H1 (cell line): ENCODE results near the gene NTRK2. TPM values are rescaled to one million over a fixed set of nuclear protein-coding genes. Genes with fewer than 3 reads are reported as not detected.

Source experiments
- CEBPB ChIP-seq: IDR thresholded peaks from 2 replicates; pipeline ENCODE4 v1.6.1; 2012; ENCODE audit warnings: low read depth, low read length
- CHD7 ChIP-seq: fragments of 300-600 bp; sonication (generic); IDR thresholded peaks from 2 replicates; pipeline ENCODE4 v1.7.1; 2012; ENCODE audit warnings: low read length, moderate library complexity, mild to moderate bottlenecking, inconsistent platforms; ENCODE audit not compliant: insufficient replicate concordance
- PHF8 ChIP-seq: fragments of 200-600 bp; sonication (generic); conservative IDR thresholded peaks from 2 replicates; pipeline ENCODE4 v1.7.1; 2012; ENCODE audit warnings: low read depth, mild to moderate bottlenecking, inconsistent platforms, low read length, moderate library complexity
- RBBP5 ChIP-seq: IDR thresholded peaks from 2 replicates; pipeline ENCODE4 v1.7.1; 2012; ENCODE audit warnings: low read depth, mild to moderate bottlenecking, inconsistent platforms, low read length, moderate library complexity, borderline replicate concordance
- SP1 ChIP-seq: IDR thresholded peaks from 2 replicates; pipeline ENCODE4 v1.6.1; 2011; ENCODE audit warnings: low read depth, low read length
- polyA plus RNA-seq, 7 experiments: library from polyadenylated mRNA; depleted of rRNA in 3 of 7; stranded (reverse) in 5 of 7; unstranded in 2 of 7; fragments of >200 nt in 5 of 7; fragments of 200-250 nt in 2 of 7; gene quantifications; 1 replicate in 5 of 7; 2 replicates in 1 of 7; 4 replicates in 1 of 7; pipeline versions ENCODE4 v1.2.1 to v1.2.3, GENCODE V29; 2011 to 2013; ENCODE audit warnings: missing spikeins in 2 of 7, mixed read lengths in 2 of 7
- total RNA-seq: library from RNA; stranded (reverse); fragmentation: NEBNext Ultra II Directional; extraction: Animal tissue kit (Norgen Biotek cat#: 25700); gene quantifications from 2 replicates; pipeline ENCODE4 v1.2.1, GENCODE V29; 2021

The NTRK2 gene
- total and polyA plus RNA-seq, 2 of the 8 experiments (the other 6 are each of a cell fraction or from before 2014, with no cell fraction given): 0.03 to 0.04 TPM

DNA sequence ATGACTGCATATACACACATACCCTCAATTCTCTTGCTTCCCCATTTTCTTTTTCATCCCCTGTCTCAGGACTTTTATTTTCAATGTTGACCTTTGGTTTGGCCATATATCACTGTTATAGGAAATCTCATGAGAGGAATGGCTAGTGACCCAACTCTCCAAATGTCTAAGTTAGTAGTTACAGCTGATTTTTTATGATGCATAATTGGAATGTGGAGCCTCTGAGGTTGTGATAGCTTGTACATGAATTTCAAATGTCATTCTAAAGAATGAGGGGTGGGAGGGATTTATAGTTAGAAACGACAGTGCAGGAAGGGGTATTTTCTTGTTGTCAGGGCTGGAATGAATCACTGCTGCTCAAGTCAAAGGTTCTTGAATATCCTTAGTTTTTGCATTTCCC, 356.1 kb downstream of the NTRK2 start (continued):
- TF ChIP-seq CHD7 (no peak), RBBP5 (no peak), PHF8 (no peak), SP1 (no peak), CEBPB (no peak)
